K562 (cell line): Measurements from ENCODE around the gene PPFIBP2. TPM values are rescaled to one million over a fixed set of nuclear protein-coding genes. Genes with fewer than 3 reads are reported as not detected.

Experiments used
- ARNT ChIP-seq, 2 experiments: fragments of 450-650 bp; IDR thresholded peaks; 2 replicates each; pipeline ENCODE4 v1.6.1; 2016; ENCODE audit warnings: mild to moderate bottlenecking in 1 of 2
- DPF2 ChIP-seq: fragments of 450-650 bp; IDR thresholded peaks from 2 replicates; pipeline ENCODE4 v1.6.1; 2016
- ETV1 ChIP-seq: fragments of 450-650 bp; conservative IDR thresholded peaks from 2 replicates; pipeline ENCODE4 v1.6.1; 2016; ENCODE audit warnings: missing genetic modification characterization, control low read depth, low read depth, missing compliant biosample characterization
- HIVEP1 ChIP-seq: fragments of 250-450 bp; sonication (Bioruptor Pico); IDR thresholded peaks from 2 replicates; pipeline ENCODE4 v1.4.0; 2020; ENCODE audit warnings: mild to moderate bottlenecking
- IFI16 ChIP-seq: fragments of 250-450 bp; sonication (Bioruptor Pico); IDR thresholded peaks from 2 replicates; pipeline ENCODE4 v2.1.2; 2022; ENCODE audit warnings: mild to moderate bottlenecking, inconsistent platforms
- KLF10 ChIP-seq: fragments of 250-450 bp; sonication (Bioruptor Pico); IDR thresholded peaks from 2 replicates; pipeline ENCODE4 v1.6.1; 2021; ENCODE audit warnings: matching md5 sums
- MLX ChIP-seq, 2 experiments: fragments of 450-650 bp in 1 of 2; sonication (generic) in 1 of 2; formaldehyde crosslinking; conservative IDR thresholded peaks; 2 replicates each; pipeline versions ENCODE4 v1.4.0 to v1.8.1; 2020 to 2022; ENCODE audit warnings: mild to moderate bottlenecking in 1 of 2, missing genetic modification reagents in 1 of 2
- MXI1 ChIP-seq: IDR thresholded peaks from 2 replicates; pipeline ENCODE4 v1.6.1; 2011; ENCODE audit warnings: low read depth, mild to moderate bottlenecking, improper control_type of control experiment, low read length
- MYNN ChIP-seq, 2 experiments: sonication (generic); formaldehyde crosslinking in 1 of 2; IDR thresholded peaks; 2 replicates each; pipeline versions ENCODE4 v1.5.0 to v1.6.1; 2016 to 2020; ENCODE audit warnings: antibody characterized with exemption in 1 of 2, missing genetic modification reagents in 1 of 2
- PHF20 ChIP-seq: fragments of 450-650 bp; IDR thresholded peaks from 2 replicates; pipeline ENCODE4 v1.6.1; 2018; ENCODE audit not compliant: partially characterized antibody
- RCOR1 ChIP-seq, 2 experiments: IDR thresholded peaks; 2 replicates each; pipeline ENCODE4 v1.6.1; 2012; ENCODE audit warnings: low read depth in 2 of 2, low read length in 2 of 2, borderline replicate concordance in 1 of 2, improper control_type of control experiment in 1 of 2
- TRIM25 ChIP-seq: fragments of 450-650 bp; IDR thresholded peaks from 2 replicates; pipeline ENCODE4 v1.7.0; 2016; ENCODE audit warnings: borderline replicate concordance
- ZBTB12 ChIP-seq: fragments of 250-450 bp; sonication (Bioruptor Pico); IDR thresholded peaks from 2 replicates; pipeline ENCODE4 v1.4.0; 2020
- ZBTB7A ChIP-seq: IDR thresholded peaks from 2 replicates; pipeline ENCODE4 v1.6.1; 2011; ENCODE audit warnings: low read depth, mild to moderate bottlenecking, low read length, moderate library complexity, borderline replicate concordance; ENCODE audit not compliant: control insufficient read depth
- ZNF232 ChIP-seq: sonication (generic); formaldehyde crosslinking; IDR thresholded peaks from 2 replicates; pipeline ENCODE4 v1.8.0; 2022; ENCODE audit warnings: mild to moderate bottlenecking, missing genetic modification reagents
- ZNF316 ChIP-seq: fragments of 450-650 bp; IDR thresholded peaks from 2 replicates; pipeline ENCODE4 v1.6.1; 2016
- ZNF584 ChIP-seq: fragments of 200-800 bp; sonication (Bioruptor generic); IDR thresholded peaks from 2 replicates; pipeline ENCODE4 v1.6.1; 2016; ENCODE audit warnings: low read depth, mild to moderate bottlenecking, missing genetic modification characterization, missing compliant biosample characterization
- ZNF778 ChIP-seq: fragments of 450-650 bp; formaldehyde crosslinking; IDR thresholded peaks from 2 replicates; pipeline ENCODE4 v1.4.0; 2020; ENCODE audit warnings: mild to moderate bottlenecking, moderate library complexity
- polyA plus RNA-seq, 8 experiments: library from polyadenylated mRNA; depleted of rRNA in 4 of 8; stranded (reverse) in 5 of 8; unstranded in 3 of 8; fragments of >200 nt; fragmentation: Nextera tagmentation in 2 of 8; fragmentation: Illumina TruSeq in 1 of 8; extraction: Ambion mirVana in 2 of 8; extraction: Trizol in 1 of 8; gene quantifications; 2 replicates each; pipeline versions ENCODE4 v1.2.1 to v1.2.3, GENCODE V29; 2011 to 2014; ENCODE audit warnings: inconsistent platforms in 1 of 8, missing spikeins in 1 of 8
- total RNA-seq, 7 experiments: library from RNA; depleted of rRNA in 6 of 7; stranded (reverse); fragments of >200 nt in 6 of 7; fragmentation: Illumina TruSeq in 2 of 7; extraction: Trizol in 2 of 7; gene quantifications; 2 replicates each; pipeline versions ENCODE4 v1.2.1 to v1.2.3, GENCODE V29; 2011 to 2021; ENCODE audit warnings: low replicate concordance in 1 of 7
- TF ChIP-seq, protein P1 (sequence below): fragments of 250-450 bp; sonication (Bioruptor Pico); IDR thresholded peaks from 2 replicates; pipeline ENCODE4 v1.5.0; 2020; ENCODE audit warnings: mild to moderate bottlenecking, borderline replicate concordance
- TF ChIP-seq, protein P2 (sequence below): IDR thresholded peaks from 2 replicates; pipeline ENCODE4 v1.6.1; 2011; ENCODE audit warnings: borderline replicate concordance, low read depth, mild to moderate bottlenecking, moderate library complexity, low read length; ENCODE audit not compliant: insufficient read depth, poor library complexity, severe bottlenecking

Gene PPFIBP2
- total and polyA plus RNA-seq, 9 of the 15 experiments (the other 6 are each of a cell fraction or from before 2014, with no cell fraction given): 0.18 to 3.4 (median 1.2) TPM

DNA sequence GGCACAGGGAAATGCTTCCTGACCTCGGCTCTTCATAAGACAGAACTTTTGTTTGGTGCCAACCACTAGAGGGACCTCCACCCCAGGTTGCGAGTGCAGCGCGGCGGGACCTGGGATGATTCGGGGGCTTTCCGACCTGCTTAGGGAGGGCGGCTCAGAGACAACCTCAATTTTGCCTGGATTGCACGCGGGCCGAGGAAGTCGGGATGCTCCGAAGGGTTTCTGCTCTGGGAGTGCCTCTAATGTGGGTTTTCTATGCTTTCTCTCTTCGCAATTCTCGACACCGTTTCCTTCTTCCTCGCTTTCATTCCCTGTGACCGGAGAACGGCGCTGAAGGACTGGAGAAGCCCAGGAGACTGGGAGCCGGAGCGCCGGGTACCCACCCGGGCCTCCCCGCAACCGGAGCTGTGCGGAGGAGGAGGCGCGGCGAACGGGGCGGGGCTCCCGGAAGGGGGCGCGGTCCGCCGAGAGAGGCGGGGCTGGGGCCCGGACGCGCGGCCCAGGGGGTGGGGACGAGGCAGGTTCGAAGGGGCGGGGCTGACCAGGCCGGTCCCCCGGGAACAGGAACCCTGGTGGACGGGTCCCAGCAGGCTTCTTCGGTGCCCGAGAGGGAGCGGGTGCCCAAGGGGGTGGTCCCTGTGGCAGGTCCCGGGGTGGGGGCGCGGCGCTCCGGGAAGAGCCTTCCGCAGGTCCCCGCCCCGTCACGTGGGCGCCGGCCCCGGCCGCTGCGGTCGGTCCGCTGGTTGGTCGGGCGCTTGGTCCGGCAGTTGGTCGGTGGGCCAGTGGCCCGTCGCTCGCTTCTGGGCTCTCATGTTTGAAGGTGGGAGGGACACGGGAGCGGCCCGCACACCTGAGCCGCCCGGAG is at the start of gene PPFIBP2 (continued):
- TF ChIP-seq DPF2: no peak
- TF ChIP-seq IFI16 (CRISPR knock-in tag): no peak
- no peak for TF ChIP-seq ZNF778 (CRISPR knock-in tag)
- TF ChIP-seq, protein P1, sequence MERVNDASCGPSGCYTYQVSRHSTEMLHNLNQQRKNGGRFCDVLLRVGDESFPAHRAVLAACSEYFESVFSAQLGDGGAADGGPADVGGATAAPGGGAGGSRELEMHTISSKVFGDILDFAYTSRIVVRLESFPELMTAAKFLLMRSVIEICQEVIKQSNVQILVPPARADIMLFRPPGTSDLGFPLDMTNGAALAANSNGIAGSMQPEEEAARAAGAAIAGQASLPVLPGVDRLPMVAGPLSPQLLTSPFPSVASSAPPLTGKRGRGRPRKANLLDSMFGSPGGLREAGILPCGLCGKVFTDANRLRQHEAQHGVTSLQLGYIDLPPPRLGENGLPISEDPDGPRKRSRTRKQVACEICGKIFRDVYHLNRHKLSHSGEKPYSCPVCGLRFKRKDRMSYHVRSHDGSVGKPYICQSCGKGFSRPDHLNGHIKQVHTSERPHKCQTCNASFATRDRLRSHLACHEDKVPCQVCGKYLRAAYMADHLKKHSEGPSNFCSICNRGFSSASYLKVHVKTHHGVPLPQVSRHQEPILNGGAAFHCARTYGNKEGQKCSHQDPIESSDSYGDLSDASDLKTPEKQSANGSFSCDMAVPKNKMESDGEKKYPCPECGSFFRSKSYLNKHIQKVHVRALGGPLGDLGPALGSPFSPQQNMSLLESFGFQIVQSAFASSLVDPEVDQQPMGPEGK (CRISPR knock-in tag): no peak
- TF ChIP-seq PHF20: no peak
- no peak for TF ChIP-seq TRIM25
- TF ChIP-seq ZNF584 (CRISPR knock-in tag): no peak
- TF ChIP-seq ETV1 (tag): no peak
- TF ChIP-seq, protein P2, sequence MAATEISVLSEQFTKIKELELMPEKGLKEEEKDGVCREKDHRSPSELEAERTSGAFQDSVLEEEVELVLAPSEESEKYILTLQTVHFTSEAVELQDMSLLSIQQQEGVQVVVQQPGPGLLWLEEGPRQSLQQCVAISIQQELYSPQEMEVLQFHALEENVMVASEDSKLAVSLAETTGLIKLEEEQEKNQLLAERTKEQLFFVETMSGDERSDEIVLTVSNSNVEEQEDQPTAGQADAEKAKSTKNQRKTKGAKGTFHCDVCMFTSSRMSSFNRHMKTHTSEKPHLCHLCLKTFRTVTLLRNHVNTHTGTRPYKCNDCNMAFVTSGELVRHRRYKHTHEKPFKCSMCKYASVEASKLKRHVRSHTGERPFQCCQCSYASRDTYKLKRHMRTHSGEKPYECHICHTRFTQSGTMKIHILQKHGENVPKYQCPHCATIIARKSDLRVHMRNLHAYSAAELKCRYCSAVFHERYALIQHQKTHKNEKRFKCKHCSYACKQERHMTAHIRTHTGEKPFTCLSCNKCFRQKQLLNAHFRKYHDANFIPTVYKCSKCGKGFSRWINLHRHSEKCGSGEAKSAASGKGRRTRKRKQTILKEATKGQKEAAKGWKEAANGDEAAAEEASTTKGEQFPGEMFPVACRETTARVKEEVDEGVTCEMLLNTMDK: peak; percentile 25
- TF ChIP-seq ARNT (IDR thresholded peaks at IDR 0.05): no peak
- TF ChIP-seq RCOR1 (IDR thresholded peaks at IDR 0.05; ENCODE audit: borderline replicate concordance in 1 of 2, low read depth in 2 of 2, low read length in 2 of 2): 0 out of 4 replicates have a peak, but pooled peaks of 1 of the 2 experiments have one; percentile 14
- no peak for TF ChIP-seq MXI1
- TF ChIP-seq MYNN (IDR thresholded peaks at IDR 0.05): no peak
- no peak for TF ChIP-seq MYNN (CRISPR knock-in tag; IDR thresholded peaks at IDR 0.05)
- no peak for TF ChIP-seq HIVEP1 (CRISPR knock-in tag)
- TF ChIP-seq KLF10 (CRISPR knock-in tag): no peak
- TF ChIP-seq ZBTB12 (CRISPR knock-in tag): no peak
- TF ChIP-seq ZNF232 (CRISPR knock-in tag): no peak
- TF ChIP-seq MLX (CRISPR knock-in tag; conservative IDR thresholded peaks at IDR 0.05): no peak
- TF ChIP-seq ZBTB7A: peak; percentile 6; the same call in 1 of the 2 replicates
- no peak for TF ChIP-seq ZNF316
